A673 (cell line): ENCODE measurements around the gene ANO1.

ENCODE experiments used
- EZH2 ChIP-seq: fragments of 200-600 bp; sonication (generic); IDR thresholded peaks from 2 replicates; pipeline ENCODE4 v1.6.1; 2017; ENCODE audit warnings: borderline replicate concordance, low read depth, mild to moderate bottlenecking, mixed read lengths, antibody characterized with exemption, low read length; ENCODE audit not compliant: poor library complexity, severe bottlenecking
- TF ChIP-seq, protein P1 (sequence below): fragments of 300-800, 200-600 bp; sonication (generic); conservative IDR thresholded peaks from 2 replicates; pipeline ENCODE4 v1.5.1; 2017; ENCODE audit warnings: low read depth, mild to moderate bottlenecking, antibody characterized with exemption, low read length, moderate library complexity, mixed read lengths

DNA sequence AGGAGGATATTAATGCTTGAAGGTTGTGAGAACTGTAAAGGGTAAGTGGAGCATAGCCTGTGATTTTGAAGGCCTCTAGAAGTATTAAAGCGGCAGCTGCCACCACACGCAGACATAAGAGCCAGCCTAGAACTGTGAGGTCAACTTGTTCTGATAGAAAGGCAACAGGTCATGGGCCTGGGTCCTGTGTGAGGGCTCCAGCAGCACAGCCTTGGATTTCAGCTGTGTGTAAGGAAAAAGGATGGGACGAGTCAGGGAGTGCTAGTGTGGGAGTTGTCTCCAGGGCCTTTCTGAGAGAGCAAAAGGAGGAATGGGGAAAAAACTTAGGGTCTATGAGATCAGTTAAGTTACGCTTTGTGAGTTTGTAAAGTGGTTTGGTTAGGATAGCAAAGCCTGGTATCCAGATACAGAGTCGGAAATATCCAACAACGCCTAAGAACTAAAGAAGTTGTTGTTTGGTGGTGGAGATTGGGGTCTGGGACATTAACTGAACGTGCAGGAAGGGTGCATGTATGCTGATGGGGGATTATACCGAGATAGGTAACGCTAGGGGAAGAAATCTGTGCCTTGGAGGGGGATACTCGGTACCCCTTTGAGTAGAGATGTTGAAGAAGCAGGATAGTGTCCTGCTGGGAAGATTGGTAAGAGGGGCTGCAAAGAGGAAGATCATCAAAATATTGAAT, 17.4 kb upstream of the ANO1 start:
- TF ChIP-seq, protein P1, sequence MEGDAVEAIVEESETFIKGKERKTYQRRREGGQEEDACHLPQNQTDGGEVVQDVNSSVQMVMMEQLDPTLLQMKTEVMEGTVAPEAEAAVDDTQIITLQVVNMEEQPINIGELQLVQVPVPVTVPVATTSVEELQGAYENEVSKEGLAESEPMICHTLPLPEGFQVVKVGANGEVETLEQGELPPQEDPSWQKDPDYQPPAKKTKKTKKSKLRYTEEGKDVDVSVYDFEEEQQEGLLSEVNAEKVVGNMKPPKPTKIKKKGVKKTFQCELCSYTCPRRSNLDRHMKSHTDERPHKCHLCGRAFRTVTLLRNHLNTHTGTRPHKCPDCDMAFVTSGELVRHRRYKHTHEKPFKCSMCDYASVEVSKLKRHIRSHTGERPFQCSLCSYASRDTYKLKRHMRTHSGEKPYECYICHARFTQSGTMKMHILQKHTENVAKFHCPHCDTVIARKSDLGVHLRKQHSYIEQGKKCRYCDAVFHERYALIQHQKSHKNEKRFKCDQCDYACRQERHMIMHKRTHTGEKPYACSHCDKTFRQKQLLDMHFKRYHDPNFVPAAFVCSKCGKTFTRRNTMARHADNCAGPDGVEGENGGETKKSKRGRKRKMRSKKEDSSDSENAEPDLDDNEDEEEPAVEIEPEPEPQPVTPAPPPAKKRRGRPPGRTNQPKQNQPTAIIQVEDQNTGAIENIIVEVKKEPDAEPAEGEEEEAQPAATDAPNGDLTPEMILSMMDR = no peak
- TF ChIP-seq EZH2 = no peak
